GM19395 (cell line): ENCODE results near the gene LRRC4C.

Experiments
- ATAC-seq: cut with Tn5 transposase; IDR thresholded peaks from one replicate; pipeline ENCODE4 v1.9.1; 2021; ENCODE audit warnings: mild to moderate bottlenecking, moderate library complexity; ENCODE audit not compliant: unreplicated experiment

Gene LRRC4C

GRCh38 chr11:40134820-40135570, 1324.5 kb downstream of the LRRC4C start:
- no peak for ATAC-seq

DNA sequence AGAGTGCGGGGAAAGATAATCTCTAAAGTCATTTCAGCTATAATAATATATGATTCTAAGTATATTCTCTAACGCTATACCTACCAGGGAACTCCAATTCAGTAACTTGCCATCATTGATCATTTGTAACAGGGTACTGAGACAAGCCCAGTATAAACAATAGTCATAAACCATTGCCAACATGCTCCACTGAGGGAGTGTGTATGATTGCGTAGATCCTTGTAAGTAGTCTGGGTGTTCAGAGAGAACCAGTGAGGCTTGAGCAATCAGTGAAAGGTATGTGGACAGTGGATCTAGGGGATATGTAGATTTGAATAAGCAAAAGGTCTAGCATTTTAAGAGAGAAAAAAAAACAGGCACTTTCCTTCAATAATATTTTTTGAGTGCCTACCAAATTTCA, 1326.0 kb downstream of the LRRC4C start:
- ATAC-seq: no peak

- no peak for ATAC-seq
Measured at GRCh38 chr11:40132912-40133311, 1326.5 kb downstream of the LRRC4C start.

DNA sequence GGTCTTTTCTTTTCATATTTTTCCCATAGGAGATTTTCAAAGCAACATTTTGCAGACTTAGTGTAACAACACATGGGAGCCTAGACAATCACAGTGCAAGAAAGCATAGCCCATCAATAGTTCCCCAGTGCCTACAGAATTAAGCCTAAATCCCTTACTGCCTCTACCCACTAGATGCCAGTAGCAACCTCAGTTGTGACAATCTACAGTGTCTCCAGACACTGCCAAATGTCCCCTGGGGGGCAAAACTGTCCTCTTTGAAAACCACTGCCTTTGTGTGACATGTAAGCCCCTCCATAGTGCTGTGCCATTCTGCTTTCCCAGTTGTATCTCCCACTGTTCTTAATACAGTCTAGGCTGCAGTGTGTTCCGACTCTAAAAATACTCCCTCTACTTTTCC, 1329.0 kb downstream of the LRRC4C start:
- ATAC-seq: no peak

- ATAC-seq: no peak
Measured at GRCh38 chr11:40129266-40129665, 1330.2 kb downstream of the LRRC4C start.

GRCh38 chr11:40125054-40125453, 1334.4 kb downstream of the LRRC4C start:
- no peak for ATAC-seq

DNA sequence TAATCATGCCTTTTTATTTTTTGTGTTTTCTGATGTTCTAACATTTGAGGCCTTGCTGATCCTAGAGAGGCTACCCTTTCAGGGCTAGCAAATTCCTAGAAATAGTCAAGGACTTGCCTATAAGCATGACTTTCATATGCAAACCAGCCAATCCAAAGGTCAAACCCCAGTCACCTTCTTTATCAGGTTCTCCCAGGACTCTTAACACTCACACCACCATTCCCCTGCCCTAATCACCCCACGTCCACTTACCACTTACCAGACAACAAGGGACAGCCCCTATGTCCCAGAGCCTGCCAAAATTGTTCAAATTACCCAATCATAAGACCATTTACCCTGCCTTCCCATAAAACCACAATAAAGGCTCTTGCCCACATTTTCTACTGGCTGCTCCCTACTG, 1339.8 kb downstream of the LRRC4C start:
- no peak for ATAC-seq

DNA sequence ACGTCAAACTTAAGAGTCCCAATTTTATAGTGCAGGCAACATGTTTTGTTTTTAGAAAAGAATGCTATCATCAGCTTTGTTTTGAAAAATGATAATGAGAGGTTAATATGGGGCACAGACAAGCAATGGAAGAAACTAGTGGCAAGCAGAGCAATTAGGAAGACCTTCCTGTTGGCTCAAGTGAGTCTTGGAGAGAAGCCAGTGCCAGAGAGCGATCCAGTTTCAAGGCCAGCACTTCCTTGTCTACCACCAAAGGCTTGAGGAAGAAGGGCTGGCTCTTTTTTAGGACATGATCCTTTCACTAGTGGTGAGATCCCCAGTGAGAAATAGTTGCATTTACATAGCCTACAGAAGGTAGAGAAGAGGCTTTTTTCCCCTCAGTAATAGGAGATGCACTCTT, 1340.7 kb downstream of the LRRC4C start:
- no peak for ATAC-seq

- ATAC-seq: no peak
Measured at GRCh38 chr11:40118026-40118425, 1341.4 kb downstream of the LRRC4C start.

DNA sequence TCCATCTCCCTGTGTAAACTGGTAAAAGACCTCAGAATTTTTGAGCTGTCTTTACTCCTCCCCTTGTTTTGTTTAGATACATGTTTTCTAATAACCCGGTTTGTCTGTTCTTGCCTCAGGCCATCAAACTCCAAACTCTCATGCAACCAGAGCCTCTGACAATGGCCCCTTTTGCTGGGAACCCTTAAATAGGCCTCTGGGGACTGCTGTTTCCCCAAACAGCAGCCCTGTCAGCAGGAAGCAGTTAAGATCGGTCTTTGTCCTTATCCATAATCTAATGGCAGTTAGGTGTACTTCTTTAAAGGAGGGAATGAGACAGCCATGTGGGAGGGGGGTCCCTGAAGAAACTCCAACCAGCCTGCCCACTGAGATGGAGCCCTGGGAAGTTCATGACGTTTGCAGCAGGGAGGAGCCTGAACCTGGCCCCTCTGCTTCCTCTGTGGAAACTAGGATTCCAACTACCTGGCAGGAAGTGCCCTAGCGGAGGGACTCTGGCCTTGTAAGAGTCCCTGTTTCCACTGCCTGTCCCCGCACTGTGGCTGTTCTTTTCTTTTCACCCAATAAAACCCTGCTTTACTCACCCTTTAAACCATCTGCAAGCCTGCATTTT, 1354.4 kb downstream of the LRRC4C start:
- no peak for ATAC-seq

GRCh38 chr11:40100781-40101180, 1358.7 kb downstream of the LRRC4C start:
- no peak for ATAC-seq

DNA sequence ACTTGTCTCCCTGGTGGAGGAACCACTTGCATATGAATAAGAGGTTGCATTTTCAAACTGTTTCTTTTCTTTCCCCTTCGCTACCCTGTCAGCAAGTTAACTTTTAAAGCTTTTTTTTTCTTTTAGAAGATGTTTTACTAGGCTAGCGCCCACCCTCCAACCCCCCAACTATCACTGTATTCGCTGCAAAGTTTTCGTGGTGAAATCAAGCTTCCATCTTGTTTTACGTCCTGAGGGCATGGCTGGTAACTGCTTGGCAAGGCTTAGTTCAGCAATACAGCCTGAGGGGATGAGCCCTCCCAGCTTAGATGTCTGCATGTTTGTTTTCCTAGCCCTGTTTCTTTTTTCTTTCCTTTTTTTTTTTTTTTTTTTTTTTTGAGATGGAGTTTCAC, 1359.3 kb downstream of the LRRC4C start:
- ATAC-seq: no peak

- no peak for ATAC-seq
Measured at GRCh38 chr11:40099426-40100161, 1359.9 kb downstream of the LRRC4C start.

- no peak for ATAC-seq
Measured at GRCh38 chr11:40095446-40095845, 1364.0 kb downstream of the LRRC4C start.

GRCh38 chr11:40094954-40095353, 1364.5 kb downstream of the LRRC4C start:
- no peak for ATAC-seq

DNA sequence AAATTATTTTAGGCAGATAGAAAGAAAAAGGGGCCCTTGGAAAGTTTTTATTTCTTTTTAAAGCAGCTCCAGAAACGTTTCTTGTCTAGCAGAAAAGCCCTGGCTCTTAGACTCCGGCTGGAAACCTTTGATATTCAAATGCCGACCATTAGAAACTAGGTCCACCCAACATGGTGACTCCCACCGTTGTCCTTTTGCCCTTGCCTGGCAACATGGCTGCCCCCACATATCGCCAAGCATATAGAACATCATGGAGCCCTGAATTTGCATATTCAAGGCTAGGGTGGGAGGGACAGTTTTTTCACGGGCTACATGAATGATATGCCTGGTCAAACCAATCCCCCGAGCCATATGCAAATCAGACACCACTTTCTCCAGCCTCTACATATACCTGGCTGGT, 1379.0 kb downstream of the LRRC4C start:
- ATAC-seq: no peak
